OCI-LY7 (cell line): Measurements from ENCODE around the gene PTCH2. TPM values are rescaled to one million over a fixed set of nuclear protein-coding genes. Genes with fewer than 3 reads are reported as not detected.

Experiments used
- BruUV-seq: library from RNA; stranded (reverse); fragments of 400-500 nt; replicated peaks from 2 replicates; lab custom pipeline; 2021; lab: Mats Ljungman, UMichigan
- CTCF ChIA-PET: fragments of 300-600 bp; sonication (Branson Sonifier 250); formaldehyde crosslinking; loops from one replicate; lab custom pipeline; 2022; ENCODE audit warnings: antibody characterized with exemption; ENCODE audit not compliant: unreplicated experiment; lab: Charles Lee
- POLR2A ChIA-PET: fragments of 300-600 bp; sonication (Branson Sonifier 250); formaldehyde crosslinking; loops from one replicate; lab custom pipeline; 2022; ENCODE audit warnings: antibody characterized with exemption; lab: Charles Lee
- DNase-seq: peaks from one replicate; pipeline ENCODE4 v3.0.0-alpha.2; 2015; ENCODE audit warnings: low spot score
- H2AFZ ChIP-seq: fragments of 200-600 bp; sonication (generic), shearing (Covaris generic); 2 replicates; pipeline ENCODE4 v1.6.1; 2014; ENCODE audit warnings: mild to moderate bottlenecking, antibody characterized with exemption, low read length, moderate library complexity
- H3K27ac ChIP-seq: fragments of 200-600 bp; sonication (generic); 2 replicates; pipeline ENCODE4 v1.5.1; 2014; ENCODE audit warnings: mixed run types, low read depth, mild to moderate bottlenecking, moderate library complexity, low read length, inconsistent platforms; ENCODE audit not compliant: poor library complexity, severe bottlenecking
- H3K36me3 ChIP-seq: fragments of 200-600 bp; sonication (generic); 2 replicates; pipeline ENCODE4 v1.6.1; 2014; ENCODE audit warnings: mild to moderate bottlenecking, antibody characterized with exemption, low read length, moderate library complexity, mixed read lengths; ENCODE audit not compliant: insufficient read depth
- H3K4me1 ChIP-seq: fragments of 200-600 bp; sonication (generic); 2 replicates; pipeline ENCODE4 v1.5.1; 2014; ENCODE audit warnings: mild to moderate bottlenecking, low read length; ENCODE audit not compliant: insufficient read depth, poor library complexity, severe bottlenecking
- H3K4me2 ChIP-seq: fragments of 200-600 bp; sonication (generic); 2 replicates; pipeline ENCODE4 v1.6.1; 2014; ENCODE audit warnings: mild to moderate bottlenecking, low read length
- H3K4me3 ChIP-seq: fragments of 200-600 bp; sonication (generic); 2 replicates; pipeline ENCODE4 v1.5.1; 2014; ENCODE audit warnings: mild to moderate bottlenecking, low read depth, low read length; ENCODE audit not compliant: poor library complexity, severe bottlenecking
- H3K79me2 ChIP-seq: fragments of 200-600 bp; sonication (generic); 2 replicates; pipeline ENCODE4 v1.6.1; 2016; ENCODE audit warnings: low read depth, mild to moderate bottlenecking, low read length, moderate library complexity, mixed read lengths; ENCODE audit not compliant: insufficient read depth
- H3K9me2 ChIP-seq: fragments of 200-600 bp; sonication (generic); 2 replicates; pipeline ENCODE4 v1.6.1; 2016; ENCODE audit warnings: mild to moderate bottlenecking, low read length, mixed read lengths; ENCODE audit not compliant: insufficient read depth
- H3K9me3 ChIP-seq: fragments of 200-600 bp; sonication (generic); 2 replicates; pipeline ENCODE4 v1.6.1; 2014; ENCODE audit warnings: mild to moderate bottlenecking, mixed run types, low read length, mixed read lengths
- H4K20me1 ChIP-seq: fragments of 200-600 bp; sonication (generic); 2 replicates; pipeline ENCODE4 v1.6.1; 2014; ENCODE audit warnings: mild to moderate bottlenecking, antibody characterized with exemption, low read length, moderate library complexity, mixed read lengths; ENCODE audit not compliant: insufficient read depth
- CTCF ChIP-seq: fragments of 200-600 bp; sonication (generic); conservative IDR thresholded peaks from 2 replicates; pipeline ENCODE4 v1.5.1; 2014; ENCODE audit warnings: mild to moderate bottlenecking, antibody characterized with exemption, low read length, moderate library complexity, mixed read lengths
- EZH2phosphoT487 ChIP-seq: fragments of 200-600 bp; sonication (generic); IDR thresholded peaks from 2 replicates; pipeline ENCODE4 v1.6.1; 2018; ENCODE audit warnings: low read depth, borderline replicate concordance, mild to moderate bottlenecking, mixed run types, antibody characterized with exemption, low read length, moderate library complexity, mixed read lengths
- intact Hi-C: fragments of 100-400 bp; cut with micrococcal nuclease; formaldehyde crosslinking; loops from one replicate; pipeline ENCODE4 v1.10.0; 2022; ENCODE audit not compliant: unreplicated experiment
- total RNA-seq, 2 experiments: library from RNA; depleted of rRNA in 1 of 2; stranded (reverse); fragments of >200 nt in 1 of 2; shearing (Covaris generic) in 1 of 2; gene quantifications; 2 replicates each; pipeline ENCODE4 v1.2.3, GENCODE V29; 2014 to 2022

PTCH2 gene
- total RNA-seq, 2 experiments from 2014 or later = 0.60 to 1.0 TPM

- H3K4me3 ChIP-seq = no peak overlapping the region
- no peak overlapping the region for H3K4me2 ChIP-seq
- BruUV-seq = no TSS peak
- H3K9me2 ChIP-seq = no peaks in the 10 kb centered on the region
- no peaks in the 10 kb centered on the region for H3K9me3 ChIP-seq
- 0 out of 2 replicates have a peak, but pooled peaks cover 7% of the 10 kb centered on the region for H3K36me3 ChIP-seq
- no peaks in the 10 kb centered on the region for H3K79me2 ChIP-seq
- TF ChIP-seq EZH2phosphoT487 (no peak), CTCF (no peak)
- no peaks in the 10 kb centered on the region for H4K20me1 ChIP-seq
- intact Hi-C loops = no loop called here
- ChIA-PET POLR2A (no interaction called here), CTCF (interaction anchor here (0.5 kb wide), 1 partner anchor 163 kb away, joined by 17 read pairs; no protein-coding TSS in a partner anchor)
- no peak overlapping the region for H3K27ac ChIP-seq
- DNase-seq = no peak
- no peak overlapping the region for H2AFZ ChIP-seq
- peaks cover 9% of the 10 kb centered on the region for H3K4me1 ChIP-seq
These were observed 6.6 kb upstream of the PTCH2 start for GRCh38 chr1:44849575-44850132.

- H2AFZ ChIP-seq = no peak overlapping the region
- H3K79me2 ChIP-seq = no peaks in the 10 kb centered on the region
- no peaks in the 10 kb centered on the region for H4K20me1 ChIP-seq
- CTCF ChIA-PET = interaction anchor here (0.5 kb wide), 1 partner anchor 164 kb away, joined by 17 read pairs; no protein-coding TSS in a partner anchor
- intact Hi-C loops = no loop called here
- BruUV-seq = no TSS peak
- POLR2A ChIA-PET = no interaction called here
- no peak for DNase-seq
- H3K36me3 ChIP-seq = 0 out of 2 replicates have a peak, but pooled peaks cover 7% of the 10 kb centered on the region
- no peak overlapping the region for H3K4me2 ChIP-seq
- H3K9me3 ChIP-seq = no peaks in the 10 kb centered on the region
- no peak overlapping the region for H3K4me3 ChIP-seq
- peaks cover 9% of the 10 kb centered on the region for H3K4me1 ChIP-seq
- no peak overlapping the region for H3K27ac ChIP-seq
- no peak for TF ChIP-seq EZH2phosphoT487
- TF ChIP-seq CTCF = no peak
- no peaks in the 10 kb centered on the region for H3K9me2 ChIP-seq
These were observed 5.6 kb upstream of the PTCH2 start for GRCh38 chr1:44848456-44849181.

- no peaks in the 10 kb centered on the region for H3K9me2 ChIP-seq
- ChIA-PET CTCF (no interaction called here), POLR2A (interaction anchor here (0.6 kb wide), 1 partner anchor 1850 kb away, joined by 3 read pairs; no protein-coding TSS in a partner anchor)
- TF ChIP-seq EZH2phosphoT487 = no peak
- no peaks in the 10 kb centered on the region for H3K9me3 ChIP-seq
- no peaks in the 10 kb centered on the region for H4K20me1 ChIP-seq
- no peaks in the 10 kb centered on the region for H3K79me2 ChIP-seq
- 0 out of 2 replicates have a peak, but pooled peaks cover 7% of the 10 kb centered on the region for H3K36me3 ChIP-seq
- no TSS peak for BruUV-seq
- intact Hi-C loops = no loop called here
- no peak for DNase-seq
- H2AFZ ChIP-seq = no peak overlapping the region
- no peak overlapping the region for H3K4me3 ChIP-seq
- H3K4me1 ChIP-seq = peaks cover 9% of the 10 kb centered on the region
- H3K27ac ChIP-seq = no peak overlapping the region
- H3K4me2 ChIP-seq = no peak overlapping the region
These were observed 4.8 kb upstream of the PTCH2 start for GRCh38 chr1:44847845-44848244.
